Lower lobe of right lung (tissue), 2 donors: Measurements from ENCODE around the gene CAPZA2. TPM values are rescaled to one million over a fixed set of nuclear protein-coding genes. Genes with fewer than 3 reads are reported as not detected.
A peak's percentile ranks its signal among the peaks of the same experiment; 100 is the strongest.

Experiments
- ATAC-seq, 2 donors: fragments of 200-7000 bp; cut with Tn5 transposase; one replicate each; pipeline ENCODE4 v1.9.1; 2020 to 2022; ENCODE audit warnings: mild to moderate bottlenecking in 2 of 2, moderate library complexity in 2 of 2
- DNase-seq: peaks from one replicate; pipeline ENCODE4 v3.0.0-alpha.2; 2020
- H3K27ac ChIP-seq: fragments of 200-600 bp; one replicate; pipeline ENCODE4 v1.8.0; 2022
- H3K27me3 ChIP-seq: fragments of 200-600 bp; one replicate; pipeline ENCODE4 v1.8.0; 2022; ENCODE audit warnings: low read depth
- H3K36me3 ChIP-seq: fragments of 200-600 bp; one replicate; pipeline ENCODE4 v1.8.0; 2022; ENCODE audit warnings: mild to moderate bottlenecking
- H3K4me1 ChIP-seq: fragments of 200-600 bp; one replicate; pipeline ENCODE4 v1.8.0; 2022
- H3K4me3 ChIP-seq: fragments of 200-600 bp; one replicate; pipeline ENCODE4 v1.8.0; 2022; ENCODE audit warnings: mild to moderate bottlenecking
- H3K9me3 ChIP-seq: fragments of 200-600 bp; one replicate; pipeline ENCODE4 v1.8.0; 2022
- intact Hi-C: fragments of 100-400 bp; cut with DNase I; formaldehyde crosslinking; loops from one replicate; pipeline ENCODE4 v1.11.0; 2022
- total RNA-seq: library from RNA; stranded (reverse); fragmentation: NEBNext Ultra II Directional; extraction: Animal tissue kit (Norgen Biotek cat#: 25700); gene quantifications from one replicate; pipeline ENCODE4 v1.2.1, GENCODE V29; 2021
- TF ChIP-seq, protein P1 (sequence below): fragments of 200-600 bp; IDR thresholded peaks from one replicate; pipeline ENCODE4 v1.8.0; 2022; ENCODE audit warnings: antibody characterized with exemption, mild to moderate bottlenecking
- donor health status: DM: no; HTN: yes; CAD: no; lungs with severe emphysema.

The CAPZA2 gene
- total RNA-seq, 1 donor from 2014 or later: 261 TPM

DNA sequence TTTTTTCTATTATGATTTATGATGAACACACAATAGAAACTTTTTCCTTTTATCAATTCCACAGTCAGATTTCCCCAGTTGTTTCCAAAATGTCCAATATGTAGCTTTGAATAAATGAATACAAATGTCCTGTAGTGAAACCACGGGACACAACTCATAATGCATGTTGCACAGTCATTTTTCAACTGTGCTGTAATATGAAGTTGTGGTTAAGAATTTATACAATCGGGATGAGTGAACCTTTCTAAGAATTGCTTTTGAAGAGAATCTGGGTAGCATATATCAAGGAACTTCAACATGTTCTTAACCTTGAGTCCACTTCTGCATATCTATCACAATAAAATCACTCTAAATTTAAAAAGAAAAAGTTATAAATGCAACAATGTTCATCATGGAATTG, 76.3 kb downstream of the CAPZA2 start:
- ATAC-seq: no peak

DNA sequence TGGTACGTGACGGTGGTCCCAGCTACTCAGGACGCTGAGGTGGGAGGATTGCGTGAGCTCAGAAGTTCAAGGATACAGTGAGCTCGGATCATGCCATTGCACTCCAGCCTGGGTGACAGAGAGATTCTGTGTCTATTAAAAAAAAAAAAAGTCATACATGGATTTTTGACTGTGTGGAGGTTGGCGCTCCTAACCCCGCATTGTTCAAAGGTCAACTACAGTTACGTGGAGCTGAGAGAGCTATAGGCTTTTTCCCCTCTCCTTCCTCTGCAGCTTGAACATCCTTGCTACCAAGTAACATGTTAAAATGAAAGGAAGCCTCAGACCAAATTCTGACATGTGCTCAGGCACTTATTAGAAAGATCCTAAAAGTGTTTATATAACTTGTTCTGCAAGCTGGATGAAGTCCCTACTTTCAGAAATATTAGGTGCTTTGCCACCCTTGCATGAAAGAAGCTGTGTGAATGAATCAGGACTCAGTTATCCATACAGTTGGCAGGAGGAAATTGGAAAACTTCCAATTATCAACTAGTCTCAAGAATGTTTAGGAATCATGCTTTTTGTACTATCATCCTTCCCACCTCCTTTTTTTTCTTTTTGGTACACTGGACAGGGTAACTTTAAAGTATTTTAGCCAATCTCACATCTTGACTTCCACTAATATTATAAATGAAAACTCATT, 78.4 kb downstream of the CAPZA2 start:
- H3K36me3 ChIP-seq: no peaks in the 10 kb centered on the region
- no peaks in the 10 kb centered on the region for H3K27me3 ChIP-seq
- H3K27ac ChIP-seq: no peak overlapping the region
- DNase-seq (no peak), ATAC-seq (no peak)
- no peaks in the 10 kb centered on the region for H3K4me1 ChIP-seq
- H3K9me3 ChIP-seq: no peaks in the 10 kb centered on the region
- H3K4me3 ChIP-seq: no peak overlapping the region
- TF ChIP-seq, protein P1, sequence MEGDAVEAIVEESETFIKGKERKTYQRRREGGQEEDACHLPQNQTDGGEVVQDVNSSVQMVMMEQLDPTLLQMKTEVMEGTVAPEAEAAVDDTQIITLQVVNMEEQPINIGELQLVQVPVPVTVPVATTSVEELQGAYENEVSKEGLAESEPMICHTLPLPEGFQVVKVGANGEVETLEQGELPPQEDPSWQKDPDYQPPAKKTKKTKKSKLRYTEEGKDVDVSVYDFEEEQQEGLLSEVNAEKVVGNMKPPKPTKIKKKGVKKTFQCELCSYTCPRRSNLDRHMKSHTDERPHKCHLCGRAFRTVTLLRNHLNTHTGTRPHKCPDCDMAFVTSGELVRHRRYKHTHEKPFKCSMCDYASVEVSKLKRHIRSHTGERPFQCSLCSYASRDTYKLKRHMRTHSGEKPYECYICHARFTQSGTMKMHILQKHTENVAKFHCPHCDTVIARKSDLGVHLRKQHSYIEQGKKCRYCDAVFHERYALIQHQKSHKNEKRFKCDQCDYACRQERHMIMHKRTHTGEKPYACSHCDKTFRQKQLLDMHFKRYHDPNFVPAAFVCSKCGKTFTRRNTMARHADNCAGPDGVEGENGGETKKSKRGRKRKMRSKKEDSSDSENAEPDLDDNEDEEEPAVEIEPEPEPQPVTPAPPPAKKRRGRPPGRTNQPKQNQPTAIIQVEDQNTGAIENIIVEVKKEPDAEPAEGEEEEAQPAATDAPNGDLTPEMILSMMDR: no peak
- intact Hi-C loops: no loop called here

More for the DNA sequence above, 76.3 kb downstream of the CAPZA2 start:
- DNase-seq: no peak
- Histone ChIP-seq H3K4me1 (no peaks in the 10 kb centered on the region), H3K36me3 (no peaks in the 10 kb centered on the region), H3K27me3 (no peaks in the 10 kb centered on the region), H3K27ac (no peak overlapping the region), H3K4me3 (no peak overlapping the region), H3K9me3 (no peaks in the 10 kb centered on the region)
- TF ChIP-seq, protein P1: no peak
- intact Hi-C loops: loop anchor here (10.0 kb wide), 1 partner anchor 176 kb away; no protein-coding TSS in a partner anchor

DNA sequence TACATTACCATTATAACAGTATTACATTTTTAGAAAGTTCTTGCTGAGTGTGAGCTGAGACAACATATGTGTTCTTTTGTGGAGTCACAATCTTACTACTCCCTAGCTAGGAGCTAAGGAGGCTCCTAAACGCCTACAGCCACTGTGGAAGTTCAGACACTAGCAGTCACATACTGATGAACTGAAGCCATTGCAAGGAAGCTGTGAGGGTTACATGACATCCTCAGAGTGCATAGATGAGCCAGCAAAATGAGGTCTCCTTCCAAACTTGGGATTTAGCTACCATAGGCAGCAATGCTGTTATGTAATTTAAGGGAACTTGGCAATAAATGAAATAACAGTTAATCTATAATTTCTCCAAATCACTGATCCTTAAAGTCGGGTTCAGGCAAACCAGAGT, 80.1 kb downstream of the CAPZA2 start:
- no peak for DNase-seq
- H3K36me3 ChIP-seq: no peaks in the 10 kb centered on the region
- intact Hi-C loops: no loop called here
- H3K27me3 ChIP-seq: no peaks in the 10 kb centered on the region
- ATAC-seq: no peak
- no peak overlapping the region for H3K27ac ChIP-seq
- no peak overlapping the region for H3K4me3 ChIP-seq
- TF ChIP-seq, protein P1: no peak
- H3K9me3 ChIP-seq: no peaks in the 10 kb centered on the region
- H3K4me1 ChIP-seq: no peaks in the 10 kb centered on the region

DNA sequence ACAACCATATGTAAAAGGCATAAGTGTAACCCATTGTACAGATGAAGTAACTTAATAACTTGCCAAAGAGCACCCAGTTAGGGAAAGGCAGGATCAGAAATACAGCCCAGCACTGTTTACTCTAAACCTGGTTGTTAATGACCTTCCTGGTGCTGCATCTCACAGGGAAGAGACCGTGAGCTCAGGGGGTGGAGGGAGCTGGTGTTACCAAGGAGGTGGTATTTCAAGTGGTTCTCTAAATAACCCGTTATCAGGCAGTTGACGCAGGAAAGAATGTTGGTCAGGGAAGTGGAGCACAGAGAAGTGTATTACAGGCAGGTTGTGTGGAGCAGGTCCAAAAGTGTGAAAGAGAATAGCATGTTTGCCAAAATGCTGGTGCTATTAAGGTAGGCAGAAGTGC, 86.5 kb downstream of the CAPZA2 start:
- Histone ChIP-seq H3K27me3 (no peaks in the 10 kb centered on the region), H3K27ac (no peak overlapping the region), H3K4me3 (no peak overlapping the region), H3K9me3 (no peaks in the 10 kb centered on the region), H3K4me1 (peaks cover 28% of the 10 kb centered on the region), H3K36me3 (no peaks in the 10 kb centered on the region)
- ATAC-seq: peak; percentile 88 to 89
- intact Hi-C loops: no loop called here
- TF ChIP-seq, protein P1: no peak
- peak; percentile 62 for DNase-seq

DNA sequence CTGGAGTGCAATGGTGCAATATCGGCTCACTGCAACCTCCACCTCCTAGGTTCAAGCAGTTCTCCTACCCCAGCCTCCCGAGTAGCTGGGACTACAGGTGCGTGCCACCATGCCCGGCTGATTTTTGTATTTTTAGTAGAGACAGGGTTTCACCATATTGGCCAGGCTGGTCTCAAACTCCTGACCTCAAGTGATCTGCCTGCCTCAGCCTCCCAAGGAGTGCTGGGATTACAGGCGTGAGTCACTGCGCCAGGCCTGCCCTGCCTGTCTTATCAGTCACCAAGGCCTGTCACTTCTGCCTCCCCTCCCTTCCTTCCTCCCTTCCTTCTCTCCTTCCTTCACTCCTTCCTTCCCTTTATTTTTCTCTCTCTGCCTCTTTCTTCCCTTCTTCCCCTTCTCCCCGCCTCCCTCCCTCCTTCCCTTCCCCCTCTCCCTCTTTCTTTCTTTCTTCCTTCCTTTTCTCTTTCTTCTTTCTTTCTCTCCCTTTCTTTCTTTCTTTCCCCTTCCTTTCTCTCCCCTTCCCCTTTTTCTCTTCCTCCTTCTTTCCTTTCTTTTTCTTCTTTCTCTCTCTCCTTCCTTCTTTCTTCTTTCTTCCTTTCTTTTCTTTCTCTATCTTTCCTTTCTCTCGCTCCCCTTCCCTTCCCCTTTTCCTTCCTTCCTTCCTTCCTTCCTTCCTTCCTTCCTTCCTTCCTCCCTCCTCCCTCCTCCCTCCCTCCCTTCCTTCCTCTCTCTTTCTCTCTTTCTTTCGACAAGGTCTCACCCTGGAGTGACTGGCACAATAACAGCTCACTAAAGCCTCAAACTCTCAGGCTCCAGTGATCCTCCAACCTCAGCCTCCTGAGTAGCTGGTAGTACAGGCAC, 87.8 kb downstream of the CAPZA2 start:
- no peak overlapping the region for H3K27ac ChIP-seq
- no peaks in the 10 kb centered on the region for H3K9me3 ChIP-seq
- TF ChIP-seq, protein P1: no peak
- intact Hi-C loops: no loop called here
- ATAC-seq: no peak
- no peak for DNase-seq
- no peaks in the 10 kb centered on the region for H3K27me3 ChIP-seq
- H3K4me3 ChIP-seq: no peak overlapping the region
- peaks cover 35% of the 10 kb centered on the region for H3K4me1 ChIP-seq
- no peaks in the 10 kb centered on the region for H3K36me3 ChIP-seq
